Activated CD4-positive, alpha-beta T cell treated with anti-CD3 and anti-CD28 coated beads for 4 hours (primary cell): ENCODE data around the gene SELENOI.
"Not testable (repeated sequence)": the region's sequence is repeated elsewhere in the genome, so short reads cannot be mapped to it uniquely, and the experiment has no call there.

Source experiments
- DNase-seq, 2 donors: peaks; one replicate each; pipeline ENCODE4 v3.0.0-alpha.2; 2020

The SELENOI gene, protein sequence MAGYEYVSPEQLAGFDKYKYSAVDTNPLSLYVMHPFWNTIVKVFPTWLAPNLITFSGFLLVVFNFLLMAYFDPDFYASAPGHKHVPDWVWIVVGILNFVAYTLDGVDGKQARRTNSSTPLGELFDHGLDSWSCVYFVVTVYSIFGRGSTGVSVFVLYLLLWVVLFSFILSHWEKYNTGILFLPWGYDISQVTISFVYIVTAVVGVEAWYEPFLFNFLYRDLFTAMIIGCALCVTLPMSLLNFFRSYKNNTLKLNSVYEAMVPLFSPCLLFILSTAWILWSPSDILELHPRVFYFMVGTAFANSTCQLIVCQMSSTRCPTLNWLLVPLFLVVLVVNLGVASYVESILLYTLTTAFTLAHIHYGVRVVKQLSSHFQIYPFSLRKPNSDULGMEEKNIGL

DNA sequence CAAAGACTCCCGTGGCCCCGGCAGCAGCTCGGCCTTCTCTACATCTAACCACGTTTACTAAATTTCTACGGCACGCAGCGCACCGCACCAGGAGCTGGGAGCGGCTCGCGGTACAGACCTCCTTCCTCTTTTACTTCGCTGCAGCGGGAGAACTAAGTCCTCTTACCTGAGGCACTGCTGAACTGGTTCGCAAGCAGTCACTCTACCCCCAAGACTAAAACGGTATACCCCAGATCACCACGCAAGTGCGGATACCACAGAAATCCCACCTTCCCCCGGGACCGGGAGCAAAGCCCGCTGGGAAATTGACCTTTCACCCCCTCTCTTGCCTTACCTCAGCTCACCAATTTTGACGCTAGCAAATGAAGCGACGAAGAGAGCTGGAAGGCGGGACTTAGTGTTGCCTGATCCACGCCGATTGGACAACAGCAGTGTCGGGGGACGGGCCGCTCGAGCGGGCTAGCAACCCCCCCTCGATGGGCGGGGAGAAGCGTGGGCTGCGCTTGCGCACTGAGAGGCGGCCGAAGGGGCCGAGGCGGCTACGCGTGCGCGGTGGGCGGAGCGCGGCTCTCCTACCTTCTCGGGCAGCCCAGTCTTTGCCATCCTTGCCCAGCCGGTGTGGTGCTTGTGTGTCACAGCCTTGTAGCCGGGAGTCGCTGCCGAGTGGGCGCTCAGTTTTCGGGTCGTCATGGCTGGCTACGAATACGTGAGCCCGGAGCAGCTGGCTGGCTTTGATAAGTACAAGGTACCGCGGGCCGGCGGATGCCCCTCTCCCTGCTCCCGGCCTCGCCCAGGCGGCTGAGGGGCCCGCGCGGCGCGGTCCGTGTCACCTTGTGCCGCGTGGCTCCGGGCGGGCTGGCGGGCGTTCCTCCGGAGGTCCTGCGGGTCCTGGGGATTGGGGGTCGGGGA is at the start of gene SELENOI:
Gene SELENOI (plus strand): TSS at position 599 of the 909 bp plus-strand sequence. CDS start 90 bp downstream, at position 689.
- peak; percentile 99 for DNase-seq

DNA sequence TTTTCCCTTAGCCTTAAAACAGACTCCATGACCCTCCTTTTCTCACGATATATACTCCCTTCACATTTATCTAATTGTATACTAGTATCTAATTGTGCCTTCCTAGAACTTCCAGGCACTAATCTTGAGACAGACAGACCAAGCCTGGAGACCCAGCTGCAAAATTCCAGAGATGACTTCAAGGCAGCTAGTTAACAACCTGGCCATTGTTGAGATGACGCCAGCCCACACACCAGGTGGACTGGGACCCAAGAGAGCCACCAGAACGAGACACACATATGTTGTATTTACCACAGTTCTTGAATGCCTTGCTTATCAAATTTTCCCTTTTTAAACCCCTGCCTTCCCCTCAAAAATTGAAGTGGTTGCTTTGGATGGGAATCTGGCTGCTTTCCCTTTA is 48.9 kb upstream of the SELENOI start:
- no peak for DNase-seq

DNA sequence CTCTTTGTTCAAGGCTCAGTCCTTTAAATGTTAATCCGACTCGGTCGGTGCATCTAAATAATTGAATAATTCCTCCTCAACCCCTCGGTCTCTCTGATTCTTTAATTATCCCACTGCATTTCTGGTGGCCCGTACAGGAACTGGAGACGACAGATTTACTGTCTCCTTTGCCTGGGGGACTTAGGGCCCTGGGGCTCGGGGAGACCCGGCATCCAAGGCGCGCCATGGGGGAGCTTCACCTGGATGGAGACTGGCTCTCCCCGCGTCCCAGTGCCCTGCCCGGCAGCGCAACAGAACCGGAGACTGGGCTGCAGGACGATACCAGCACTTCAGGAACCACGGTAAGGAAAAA is 47.7 kb upstream of the SELENOI start:
- DNase-seq, result no peak

DNA sequence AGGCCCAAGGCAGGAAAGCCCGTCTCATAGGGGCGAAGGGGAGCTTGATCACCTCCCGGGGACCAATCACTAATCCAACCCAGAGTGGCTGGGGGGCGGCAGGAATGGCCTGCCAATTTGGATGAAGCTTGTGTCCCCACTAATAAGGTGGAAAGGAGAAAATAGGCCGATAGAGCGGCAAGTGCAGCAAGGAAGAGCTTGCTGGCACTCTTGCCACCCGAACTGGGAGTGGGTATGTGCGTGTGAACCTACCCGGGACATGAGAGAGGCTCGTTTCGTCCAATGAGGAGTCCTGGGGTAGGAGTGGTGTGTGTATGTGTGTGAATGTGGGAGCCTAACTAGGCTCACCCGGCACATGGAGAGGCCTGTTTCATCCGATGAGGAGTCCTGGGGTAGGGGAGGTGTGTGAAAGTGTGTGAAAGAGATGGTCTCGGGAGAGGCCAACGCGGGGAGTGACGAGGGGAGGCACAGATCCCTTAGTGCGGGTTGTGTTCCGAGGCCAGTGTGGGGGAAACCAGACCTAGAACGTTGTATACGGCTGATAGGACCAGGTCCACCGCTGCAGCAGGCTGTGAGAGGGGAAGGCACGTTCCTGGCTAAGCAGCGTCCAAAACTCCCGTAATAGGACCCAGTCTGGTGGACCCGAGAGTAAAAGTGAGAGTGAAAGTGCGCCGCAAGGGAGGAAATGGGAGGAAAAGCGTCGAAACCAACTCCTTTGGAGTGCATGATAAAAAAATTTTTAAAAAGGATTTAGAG is 47.1 kb upstream of the SELENOI start:
- DNase-seq, result peak; percentile 27 to 36

DNA sequence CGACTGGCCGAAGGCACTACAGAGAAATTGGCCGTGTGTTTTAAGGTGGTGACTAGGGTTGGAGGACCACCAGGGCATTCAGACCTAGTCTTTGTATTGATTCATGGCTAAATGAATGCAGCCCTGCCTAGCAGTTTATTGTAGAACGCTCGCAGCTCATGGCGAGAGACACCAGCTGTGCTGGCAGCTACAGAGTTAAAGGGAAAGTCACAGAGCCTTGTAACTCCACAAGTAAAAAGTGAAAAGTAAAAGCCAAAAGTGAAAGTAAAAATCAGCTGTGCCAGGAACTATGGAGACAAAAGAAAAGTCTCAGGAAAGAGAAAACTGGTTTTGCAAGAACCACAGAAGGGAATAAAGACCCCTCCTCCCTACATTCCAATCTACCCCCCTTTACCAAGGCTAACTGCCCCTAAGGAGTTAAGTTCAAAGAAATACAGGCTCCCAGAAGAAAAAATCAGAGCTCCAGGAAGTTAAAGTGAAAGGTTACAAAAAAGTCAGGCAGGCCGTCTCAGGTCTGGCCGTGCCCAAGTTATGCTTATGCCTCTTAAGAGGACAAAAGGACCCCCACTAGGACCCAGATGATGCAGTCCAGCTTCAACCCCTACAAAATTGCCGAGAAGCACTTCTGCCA is 46.4 kb upstream of the SELENOI start:
- peak; percentile 7 to 9 for DNase-seq

DNA sequence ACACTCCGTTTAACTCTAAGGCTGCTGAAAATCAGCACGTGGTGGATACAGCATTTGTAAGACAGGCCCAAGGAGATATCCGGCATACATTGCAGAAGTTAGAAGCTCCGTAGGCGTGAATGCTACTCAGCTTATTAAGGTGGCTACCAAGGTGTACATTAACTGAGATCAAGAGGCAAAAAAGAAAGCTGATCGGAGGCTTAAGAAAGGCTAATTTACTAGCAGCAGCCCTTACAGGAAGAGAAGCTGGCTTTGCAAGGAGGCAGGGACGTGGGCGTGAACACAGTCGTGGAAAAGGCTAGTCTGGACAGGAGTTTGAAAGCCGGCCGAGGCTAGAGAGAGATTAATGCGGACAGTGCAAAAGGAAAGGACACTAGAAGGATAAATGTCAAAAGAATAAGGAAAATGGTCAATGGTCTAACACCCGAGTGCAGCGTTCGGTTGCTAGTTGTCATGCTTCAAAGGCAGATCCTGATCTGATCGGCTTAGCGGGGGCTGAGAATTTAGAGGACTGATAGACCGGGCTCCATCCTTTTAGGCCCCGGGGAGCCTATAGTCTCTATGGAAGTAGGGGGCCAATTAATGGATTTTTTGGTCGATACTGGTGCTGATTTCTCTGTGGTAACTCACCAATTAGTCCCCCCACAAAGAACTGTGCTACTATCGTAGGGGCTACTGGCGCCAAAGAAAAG is 45.6 kb upstream of the SELENOI start:
- peak in 1 of 2 donors; percentile 5 for DNase-seq

DNA sequence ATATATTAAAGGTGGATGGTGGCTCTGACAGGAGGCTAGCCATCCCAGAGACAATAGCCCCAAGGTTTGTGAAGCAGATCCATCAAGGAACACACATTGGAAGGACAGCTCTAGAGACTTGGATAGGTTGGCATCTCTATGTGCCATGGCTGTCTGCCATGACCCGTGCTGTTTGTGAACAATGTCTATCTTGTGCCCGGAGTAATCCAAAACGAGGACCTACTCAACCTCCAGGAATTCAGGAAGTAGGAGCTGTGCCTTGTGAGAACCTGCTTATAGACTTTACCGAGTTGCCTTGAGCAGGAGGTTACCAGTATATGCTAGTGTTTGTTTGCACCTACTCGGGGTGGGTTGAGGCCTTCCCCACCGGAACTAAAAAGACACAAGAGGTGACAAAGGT is 43.1 kb upstream of the SELENOI start:
- no peak for DNase-seq

DNA sequence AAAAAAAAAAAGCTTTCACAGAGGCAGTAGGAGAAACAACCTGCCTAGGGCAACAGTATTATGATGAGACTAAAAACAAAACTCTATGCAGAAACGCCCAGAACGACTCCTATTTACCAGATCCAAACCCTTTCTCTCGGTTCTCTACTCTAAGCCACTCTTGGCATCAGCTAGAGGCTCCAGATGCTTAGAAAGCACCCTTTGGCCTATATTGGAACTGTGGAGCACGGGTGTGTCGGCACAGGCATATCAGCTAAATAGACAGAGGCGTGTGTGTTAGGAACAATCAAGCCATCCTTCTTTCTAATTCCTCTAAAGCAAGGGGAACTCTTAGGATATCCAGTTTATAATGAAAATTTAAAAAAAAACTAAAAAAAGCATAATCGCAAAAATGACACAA is 40.8 kb upstream of the SELENOI start:
- not testable (repeated sequence) for DNase-seq

DNA sequence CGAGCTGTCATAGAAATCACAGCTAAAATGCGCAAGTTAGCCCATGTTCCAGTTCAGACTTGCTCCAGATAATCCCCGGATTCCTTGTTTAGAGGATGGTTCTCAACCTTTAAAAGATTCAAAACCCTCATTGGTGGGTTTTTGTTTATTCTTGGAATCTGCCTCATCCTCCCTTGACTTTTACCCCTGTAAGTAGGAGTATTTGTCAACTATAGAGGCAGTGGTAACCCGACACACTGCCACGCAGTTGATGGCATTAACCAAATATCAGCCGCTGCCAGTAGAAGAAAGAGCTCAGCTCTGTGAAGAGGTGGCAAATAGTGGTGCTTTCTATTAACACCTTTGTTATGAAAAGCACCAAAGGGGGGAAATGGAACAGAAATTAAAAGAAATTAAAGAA is 40.4 kb upstream of the SELENOI start:
- DNase-seq, result no peak

DNA sequence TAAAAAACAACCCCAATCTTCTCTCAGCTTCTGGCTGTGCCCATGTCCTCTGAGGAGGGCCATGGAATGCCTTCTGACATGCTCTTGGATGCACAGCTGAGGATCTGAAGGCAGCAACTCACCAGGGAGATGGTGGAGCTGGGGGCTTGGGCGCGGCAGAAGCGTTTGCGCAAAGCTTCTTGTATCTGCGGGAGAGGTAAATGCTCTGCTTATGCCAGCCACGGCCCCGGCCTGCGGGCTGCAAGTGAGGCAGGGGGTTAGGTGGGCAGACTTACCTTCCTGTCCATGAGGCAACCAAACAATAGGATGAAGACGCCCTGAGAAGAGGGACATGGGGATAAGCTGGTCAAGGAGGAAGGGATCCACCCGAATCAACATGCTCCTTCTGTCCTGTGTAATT is 36.0 kb upstream of the SELENOI start:
- DNase-seq, result no peak

DNA sequence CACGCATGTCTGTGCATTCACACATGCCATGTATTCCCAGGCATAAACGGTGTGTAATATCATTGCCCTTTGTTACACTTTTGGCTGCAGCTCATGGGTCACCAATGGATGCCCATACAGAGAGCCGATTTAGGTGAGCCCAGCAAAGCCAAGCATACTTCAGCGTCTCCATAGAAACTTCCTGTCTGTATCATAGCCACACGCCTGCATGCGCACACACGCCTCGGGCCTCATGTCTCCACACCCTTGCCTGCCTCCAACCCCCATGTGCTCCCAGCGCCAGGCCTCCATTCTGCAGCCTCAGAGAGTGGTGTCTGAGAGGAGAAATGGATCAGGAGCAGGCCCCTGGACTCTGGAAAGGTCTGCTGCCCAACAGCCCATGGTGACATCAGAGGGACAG is 33.5 kb upstream of the SELENOI start:
- no peak for DNase-seq

DNA sequence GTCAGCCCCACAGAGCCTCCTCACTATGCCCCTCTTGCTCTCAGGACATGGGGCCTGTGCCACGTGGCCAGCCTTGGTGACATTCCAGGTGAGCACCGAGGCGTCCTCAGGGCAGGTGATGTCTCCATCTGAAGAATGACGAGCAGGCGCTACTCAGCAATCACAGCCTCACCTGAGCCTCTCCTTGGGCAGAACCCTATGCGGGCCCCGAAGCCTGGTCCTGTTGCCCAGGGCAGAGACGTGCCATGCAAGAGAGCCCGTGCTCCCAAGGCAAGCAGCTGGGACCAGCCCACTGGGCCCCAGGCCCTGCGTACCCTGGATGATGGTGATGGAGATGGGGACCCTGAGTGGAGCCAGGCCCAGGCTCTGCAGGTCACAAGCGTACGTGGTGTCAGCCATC is 32.5 kb upstream of the SELENOI start:
- no peak for DNase-seq

DNA sequence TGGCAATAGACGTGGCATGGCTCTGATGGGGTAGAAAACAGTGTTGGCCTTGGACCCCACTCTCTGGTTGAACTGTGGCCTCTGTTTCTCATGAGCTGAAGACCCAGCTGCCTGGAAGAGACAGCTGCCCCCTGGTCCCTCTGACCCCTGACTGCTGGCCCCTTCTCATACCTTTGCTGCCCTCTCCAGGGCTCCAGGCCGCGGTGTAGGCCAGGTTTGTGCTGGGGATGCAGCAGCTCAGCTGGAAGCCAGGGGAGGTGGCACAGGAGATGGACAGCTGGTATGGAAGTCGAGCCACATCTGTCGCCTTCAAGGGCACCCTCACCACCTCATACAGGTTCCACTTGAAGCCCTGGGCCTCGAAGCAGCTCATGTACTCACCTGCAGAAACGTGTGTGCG is 31.7 kb upstream of the SELENOI start:
- DNase-seq, result no peak

DNA sequence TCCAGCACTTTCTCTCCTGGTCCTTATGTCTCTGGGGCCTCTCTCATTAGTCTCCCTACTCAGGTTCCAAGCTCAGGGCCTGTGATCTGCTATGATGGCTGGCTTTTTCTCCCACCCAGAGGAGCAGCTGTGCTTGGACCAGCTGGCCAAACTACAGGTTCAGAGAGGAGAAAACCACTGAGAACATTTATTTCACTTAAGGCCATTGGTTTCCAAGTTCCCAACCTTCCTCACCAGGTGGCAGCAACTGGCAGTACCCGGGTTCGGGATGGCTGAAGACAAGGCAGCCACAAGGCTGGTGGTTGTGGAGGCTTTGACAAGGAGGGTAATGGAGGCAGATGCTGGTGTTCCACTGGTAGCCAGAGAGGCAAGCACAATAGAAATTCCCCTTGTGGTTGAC is 29.9 kb upstream of the SELENOI start:
- no peak for DNase-seq

DNA sequence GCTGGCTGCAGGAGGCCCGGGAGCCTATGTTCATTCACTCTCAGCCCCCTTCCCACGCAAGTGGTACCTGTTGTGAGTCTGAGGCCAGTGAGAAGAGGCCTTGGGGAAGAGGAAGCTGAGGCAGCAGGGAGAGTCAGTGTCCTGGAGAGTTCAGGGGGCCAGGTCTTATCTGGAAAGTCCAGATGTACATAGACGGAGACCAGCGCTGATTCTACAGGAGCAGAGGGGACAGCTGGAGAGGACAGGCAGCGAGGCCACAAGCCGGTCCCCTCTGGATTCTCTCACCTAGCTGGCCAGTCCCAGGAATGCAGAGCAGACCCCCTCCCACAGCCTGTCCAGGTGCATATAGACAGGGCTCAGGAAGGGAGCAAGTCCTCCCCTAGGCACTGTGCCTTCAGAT is 29.1 kb upstream of the SELENOI start:
- no peak for DNase-seq

DNA sequence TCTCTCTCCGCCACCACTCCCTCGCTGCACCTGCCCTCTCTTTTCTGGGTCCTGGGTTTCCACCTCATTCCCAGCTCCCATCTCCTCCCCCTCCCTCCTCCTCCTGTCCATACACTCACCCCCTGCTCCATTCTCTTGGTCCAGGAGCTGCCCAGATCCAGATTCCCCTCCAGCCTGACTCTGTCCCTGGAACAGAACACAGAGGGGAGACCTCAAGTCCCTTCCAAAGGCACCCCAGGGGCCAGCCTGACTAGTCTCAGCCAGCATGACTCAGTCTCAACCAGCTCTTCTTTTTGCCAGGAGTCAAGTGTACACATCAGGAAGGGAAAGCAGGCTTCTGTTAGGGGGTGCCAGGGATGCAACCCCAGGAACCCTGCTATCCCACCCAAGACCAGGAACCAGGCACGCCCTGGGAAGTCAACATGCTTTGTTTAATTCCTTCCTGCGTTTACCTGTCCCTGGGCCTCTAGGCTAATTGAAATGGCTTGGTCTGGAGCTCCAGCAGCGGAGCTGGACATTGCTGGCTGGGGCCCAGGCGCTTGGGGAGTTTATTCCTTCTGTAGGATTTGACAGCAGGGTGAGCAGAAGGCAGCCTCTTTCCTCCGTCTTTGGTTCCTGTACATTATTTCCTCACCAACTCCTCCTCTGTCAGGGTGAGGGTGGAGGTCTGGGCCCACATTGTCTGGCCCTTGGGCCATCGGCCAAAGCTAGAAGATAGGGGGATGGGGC is 28.4 kb upstream of the SELENOI start:
- no peak for DNase-seq

DNA sequence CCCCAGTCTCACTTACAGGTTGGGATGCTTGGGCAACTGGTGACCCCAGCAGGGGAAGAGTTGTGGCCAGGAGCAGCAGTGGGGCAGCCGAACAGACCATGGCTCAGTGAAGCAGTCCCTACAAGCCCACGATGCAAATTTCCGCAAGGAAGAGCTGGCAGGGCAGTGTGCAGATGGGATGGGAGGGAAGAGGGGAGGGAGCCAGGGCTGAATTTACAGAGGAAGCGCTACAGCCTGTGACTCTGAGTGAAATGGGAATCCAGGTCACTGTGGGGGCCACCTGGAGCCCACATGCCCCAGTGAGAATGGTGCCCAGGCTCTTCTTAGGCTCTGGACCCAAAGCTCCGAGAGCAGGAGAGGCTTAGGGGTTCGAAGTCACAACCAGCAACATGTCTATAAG is 27.0 kb upstream of the SELENOI start:
- no peak for DNase-seq

DNA sequence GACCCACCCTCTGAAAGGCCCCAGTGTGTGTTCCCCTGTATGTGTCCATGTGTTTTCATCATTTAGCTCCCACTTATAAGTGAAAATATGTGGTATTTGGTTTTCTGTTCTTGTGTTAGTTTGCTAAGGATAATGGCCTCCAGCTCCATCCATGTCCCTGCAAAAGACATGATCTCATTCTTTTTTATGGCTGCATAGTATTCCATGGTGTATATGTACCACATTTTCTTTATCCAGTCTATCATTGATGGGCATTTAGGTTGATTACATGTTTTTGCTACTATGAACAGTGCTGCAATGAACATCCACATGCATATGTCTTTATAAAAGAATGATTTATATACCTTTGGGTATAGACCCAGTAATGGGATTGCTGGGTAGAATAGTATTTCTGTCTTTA is 21.5 kb upstream of the SELENOI start:
- not testable (repeated sequence) for DNase-seq

DNA sequence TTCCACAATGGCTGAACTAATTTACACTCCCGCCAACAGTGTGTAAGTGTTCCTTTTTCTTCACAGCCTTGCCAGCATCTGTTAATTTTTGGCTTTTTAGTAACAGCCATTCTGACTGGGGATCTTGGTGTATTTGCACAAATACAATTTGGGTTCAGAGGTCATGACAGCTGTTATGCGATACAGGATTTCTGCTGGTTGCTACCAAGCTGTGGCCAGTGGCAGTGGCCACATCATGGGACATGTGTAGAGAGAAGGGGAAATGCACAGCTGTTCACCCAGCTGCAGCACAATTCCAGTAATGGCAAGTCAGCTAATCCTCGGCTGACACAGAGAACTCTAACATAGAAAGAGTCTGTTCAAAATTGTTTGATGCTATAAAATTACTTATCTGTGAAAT is 21.0 kb upstream of the SELENOI start:
- DNase-seq, result no peak

DNA sequence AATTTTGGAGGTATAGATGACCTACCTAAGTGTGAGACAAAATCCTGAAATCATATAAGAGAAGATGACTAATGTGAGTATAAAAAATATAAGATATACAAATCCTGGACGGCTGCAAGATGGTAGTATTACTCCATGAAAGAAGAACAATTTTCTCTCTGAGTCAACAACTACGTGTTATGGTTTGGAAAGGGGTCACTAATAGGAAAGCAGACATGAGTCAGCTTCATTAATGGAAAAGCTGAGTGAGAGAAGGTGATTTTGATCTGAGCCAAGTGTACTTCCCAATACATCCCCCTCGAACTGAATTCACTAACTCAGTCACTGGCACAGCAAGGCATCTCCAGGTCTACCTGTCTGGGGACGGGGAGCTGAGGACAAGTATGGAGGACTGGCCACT is 20.1 kb upstream of the SELENOI start:
- DNase-seq, result no peak

DNA sequence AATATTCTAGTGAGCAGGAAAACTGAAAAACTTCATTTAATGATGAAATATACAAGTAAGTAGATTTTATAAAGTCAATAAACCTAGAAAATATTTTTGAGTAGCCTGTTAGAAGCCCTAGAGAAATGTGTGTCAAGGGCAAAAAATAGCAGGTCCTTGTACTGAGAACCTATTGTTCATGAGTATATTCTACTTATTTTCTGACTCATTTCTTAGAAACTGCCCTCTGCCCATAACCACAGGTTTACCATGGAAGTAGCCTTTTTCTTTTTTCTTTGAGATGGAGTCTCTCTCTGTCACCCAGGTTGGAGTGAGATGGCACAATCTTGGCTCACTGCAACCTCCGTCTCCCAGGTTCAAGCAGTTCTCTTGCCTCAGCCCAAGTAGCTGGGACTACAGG is 19.4 kb upstream of the SELENOI start:
- no peak for DNase-seq
